HG03159 (cell line): ENCODE data around the gene TUBB.
A peak's percentile ranks its signal among the peaks of the same experiment; 100 is the strongest.
"Not testable (repeated sequence)": the region's sequence is repeated elsewhere in the genome, so short reads cannot be mapped to it uniquely, and the experiment has no call there.

Experiments used
- ATAC-seq: cut with Tn5 transposase; IDR thresholded peaks from one replicate; pipeline ENCODE4 v1.9.1; 2021; ENCODE audit warnings: mild to moderate bottlenecking, moderate library complexity; ENCODE audit not compliant: unreplicated experiment

The TUBB gene

GRCh38 chr6:30717129-30717844, 2.9 kb upstream of the TUBB start, which contains the start of gene MDC1:
TSS of gene MDC1 (minus strand) at chr6:30717281. CDS start at chr6:30715175, 2,106 bp downstream.
- ATAC-seq: peak; percentile 64

DNA sequence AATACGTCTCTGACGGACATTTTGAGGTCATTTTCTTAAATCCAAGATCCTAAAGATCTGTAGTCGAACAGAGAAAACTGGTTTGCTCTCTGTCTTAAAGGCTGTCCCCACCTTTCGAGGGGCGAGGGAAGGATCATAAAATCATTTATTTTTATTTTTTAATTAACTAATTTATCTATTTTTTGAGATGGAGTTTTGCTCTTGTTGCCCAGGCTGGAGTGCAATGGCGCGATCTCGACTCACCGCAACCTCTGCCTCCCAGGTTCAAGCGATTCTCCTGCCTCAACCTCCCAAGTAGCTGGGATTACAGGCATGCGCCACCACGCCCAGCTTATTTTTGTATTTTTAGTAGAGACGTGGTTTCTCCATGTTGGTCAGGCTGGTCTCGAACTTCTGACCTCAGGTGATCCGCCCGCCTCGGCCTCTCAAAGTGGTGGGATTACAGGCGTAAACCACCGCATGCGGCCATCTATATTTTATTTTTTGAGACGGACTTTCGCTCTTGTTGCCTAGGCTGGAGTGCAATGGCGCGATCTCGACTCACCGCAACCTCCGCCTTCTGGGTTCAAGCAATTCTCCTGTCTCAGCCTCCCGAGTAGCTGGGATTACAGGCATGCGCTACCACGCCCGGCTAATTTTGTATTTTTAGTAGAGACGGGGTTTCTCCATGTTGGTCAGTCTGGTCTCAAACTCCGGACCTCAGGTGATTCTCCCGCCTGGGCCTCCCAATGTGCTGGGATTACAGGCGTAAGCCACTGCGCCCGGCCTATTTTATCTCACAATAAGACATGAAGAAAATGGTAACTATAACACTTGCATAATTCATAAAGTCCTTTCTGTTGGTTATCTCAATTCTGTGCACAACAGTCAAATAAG, 2.1 kb upstream of the TUBB start:
- ATAC-seq: not testable (repeated sequence)

- ATAC-seq: no peak
Observed at GRCh38 chr6:30719356-30719755, 796 bp upstream of the TUBB start.

- no peak for ATAC-seq
Observed at GRCh38 chr6:30720738-30721197, 616 bp downstream of the TUBB start.

DNA sequence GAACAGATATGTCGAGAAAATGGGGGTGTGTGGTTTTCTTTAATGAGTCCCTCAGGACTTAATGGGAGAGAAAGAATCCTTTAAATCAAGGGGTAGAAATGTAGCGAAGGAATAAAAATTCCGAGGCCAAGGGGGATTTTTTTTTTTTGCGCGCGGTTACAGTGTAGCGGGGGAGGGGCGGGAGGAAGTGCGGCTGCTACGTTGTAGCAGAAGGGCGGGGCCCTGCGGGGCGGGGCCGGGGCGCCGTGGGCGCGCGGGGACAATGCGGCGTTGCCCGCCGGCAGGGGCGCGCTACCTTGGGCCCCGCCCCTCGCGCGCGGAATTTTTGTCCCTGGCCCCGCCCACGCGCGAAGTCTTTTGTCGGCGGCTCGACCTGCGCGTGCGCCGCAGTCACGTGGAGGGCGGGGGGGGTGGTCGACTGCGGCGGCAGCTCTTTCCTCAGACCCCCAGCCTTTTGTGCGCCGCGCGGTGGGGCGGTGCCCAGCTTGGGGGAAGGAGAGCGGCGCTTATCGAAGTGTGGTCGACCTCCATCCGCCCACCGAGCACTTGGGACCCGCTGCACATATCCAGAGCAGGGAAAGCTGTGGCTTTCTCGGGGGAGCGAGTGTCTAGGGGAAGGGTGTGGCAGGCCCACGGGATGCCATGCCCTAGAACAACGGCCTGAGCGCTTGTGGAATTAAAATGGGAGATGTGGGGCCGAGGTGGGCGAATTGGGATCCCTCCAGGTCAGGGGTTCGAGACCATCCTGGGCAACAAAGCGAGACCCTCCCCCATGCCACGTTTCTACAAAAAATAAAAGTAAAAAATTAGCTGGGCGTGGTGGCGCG, 1.3 kb downstream of the TUBB start:
- no peak for ATAC-seq

- ATAC-seq: not testable (repeated sequence)
Observed at GRCh38 chr6:30722025-30722279, 1.8 kb downstream of the TUBB start.

DNA sequence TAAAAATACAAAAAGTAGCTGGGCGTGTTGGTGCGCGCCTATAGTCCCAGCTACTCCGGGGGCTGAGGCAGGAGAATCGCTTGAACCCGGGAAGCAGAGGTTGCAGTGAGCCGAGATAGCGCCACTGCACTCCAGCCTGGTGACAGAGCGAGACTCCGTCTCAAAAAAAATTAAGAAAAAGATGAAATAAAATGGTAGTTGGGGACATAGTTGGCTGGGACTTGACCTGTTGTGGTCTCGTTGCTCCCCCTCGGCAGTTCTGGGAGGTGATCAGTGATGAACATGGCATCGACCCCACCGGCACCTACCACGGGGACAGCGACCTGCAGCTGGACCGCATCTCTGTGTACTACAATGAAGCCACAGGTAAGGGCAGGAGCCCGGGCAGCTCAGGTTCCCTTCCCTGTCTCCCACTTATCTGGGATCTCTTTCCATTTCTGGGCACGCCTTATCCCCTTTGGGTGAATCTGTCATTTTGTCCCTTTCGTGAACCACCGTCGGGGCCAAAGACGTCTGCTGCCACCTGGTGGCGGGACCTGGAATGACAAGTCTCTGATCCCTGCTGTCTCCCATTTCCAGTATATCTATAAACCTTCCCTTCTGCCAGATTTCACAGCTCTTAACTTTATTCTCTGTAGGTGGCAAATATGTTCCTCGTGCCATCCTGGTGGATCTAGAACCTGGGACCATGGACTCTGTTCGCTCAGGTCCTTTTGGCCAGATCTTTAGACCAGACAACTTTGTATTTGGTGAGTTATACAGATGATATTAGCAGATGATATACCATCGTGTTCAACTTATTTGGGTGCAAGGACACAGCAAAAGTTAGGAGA, 2.3 kb downstream of the TUBB start:
- no peak for ATAC-seq

- not testable (repeated sequence) for ATAC-seq
Observed at GRCh38 chr6:30723159-30723842, 3.1 kb downstream of the TUBB start.

GRCh38 chr6:30723843-30724741, 3.9 kb downstream of the TUBB start:
- ATAC-seq: not testable (repeated sequence)

DNA sequence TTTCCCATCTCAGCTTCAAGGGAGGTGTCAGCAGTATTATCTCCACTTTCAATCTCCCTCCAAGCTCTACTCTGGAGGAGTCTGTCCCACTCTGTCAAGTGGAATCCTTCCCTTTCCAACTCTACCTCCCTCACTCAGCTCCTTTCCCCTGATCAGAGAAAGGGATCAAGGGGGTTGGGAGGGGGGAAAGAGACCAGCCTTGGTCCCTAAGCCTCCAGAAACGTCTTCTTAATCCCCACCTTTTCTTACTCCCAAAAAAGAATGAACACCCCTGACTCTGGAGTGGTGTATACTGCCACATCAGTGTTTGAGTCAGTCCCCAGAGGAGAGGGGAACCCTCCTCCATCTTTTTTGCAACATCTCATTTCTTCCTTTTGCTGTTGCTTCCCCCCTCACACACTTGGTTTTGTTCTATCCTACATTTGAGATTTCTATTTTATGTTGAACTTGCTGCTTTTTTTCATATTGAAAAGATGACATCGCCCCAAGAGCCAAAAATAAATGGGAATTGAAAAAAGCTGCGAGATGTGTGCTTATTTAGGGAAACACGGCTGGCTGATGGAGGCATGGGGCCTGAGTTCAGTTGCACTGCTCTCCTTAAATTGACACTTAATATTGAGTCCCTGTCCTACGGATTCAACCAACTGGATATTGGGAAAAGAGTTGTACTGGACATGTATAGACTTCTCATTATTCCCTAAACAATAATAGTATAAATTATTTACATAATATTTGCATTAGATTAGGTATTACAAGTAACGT, 4.9 kb downstream of the TUBB start:
- ATAC-seq: no peak

- no peak for ATAC-seq
Observed at GRCh38 chr6:30725713-30726505, 5.8 kb downstream of the TUBB start.

- ATAC-seq: no peak
Observed at GRCh38 chr6:30726506-30727413, 6.6 kb downstream of the TUBB start.

GRCh38 chr6:30727920-30728553, 7.9 kb downstream of the TUBB start:
- ATAC-seq: no peak

DNA sequence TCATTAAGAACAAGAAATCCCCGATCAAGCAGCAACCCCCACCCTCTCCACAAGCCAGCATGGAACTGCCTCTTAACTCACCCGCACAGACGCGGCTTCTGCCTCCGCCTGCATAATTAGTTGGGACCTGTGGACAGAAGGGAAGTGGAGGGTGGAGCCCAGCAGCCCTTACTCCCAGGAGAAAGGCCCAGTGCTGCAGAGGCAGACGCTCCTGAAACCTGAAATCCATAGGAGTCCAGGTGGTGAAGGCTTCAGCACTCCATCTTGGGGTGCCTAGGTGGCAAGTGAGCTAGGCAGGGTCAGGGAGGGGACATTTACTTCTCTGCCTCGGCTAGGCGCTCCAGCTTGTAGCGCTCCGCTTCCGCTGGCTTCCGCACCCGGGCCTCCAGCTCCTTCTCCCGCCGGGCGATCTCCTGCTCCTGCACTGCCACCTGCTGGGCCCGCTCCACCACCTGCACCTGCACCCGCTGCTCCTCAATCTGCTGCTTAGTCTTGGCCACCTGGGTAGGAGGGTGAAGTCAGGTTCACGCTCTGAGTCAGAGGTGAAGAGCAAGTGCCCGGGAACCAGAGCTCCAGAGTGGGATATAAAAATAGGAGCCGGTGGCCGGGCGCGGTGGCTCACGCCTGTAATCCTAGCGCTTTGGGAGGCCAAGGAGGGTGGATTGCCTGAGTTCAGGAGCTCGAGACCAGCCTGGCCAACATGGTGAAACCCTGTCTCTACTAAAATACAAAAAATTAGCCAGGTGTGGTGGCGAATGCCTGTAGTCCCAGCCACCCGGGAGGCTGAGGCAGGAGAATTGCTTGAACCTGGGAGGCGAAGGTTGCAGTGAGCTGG, 10.7 kb downstream of the TUBB start:
- peak; percentile 53 for ATAC-seq
